ENCODE results near the gene TIA1. TPM values are rescaled to one million over a fixed set of nuclear protein-coding genes. Genes with fewer than 3 reads are reported as not detected.

The TIA1 gene, protein sequence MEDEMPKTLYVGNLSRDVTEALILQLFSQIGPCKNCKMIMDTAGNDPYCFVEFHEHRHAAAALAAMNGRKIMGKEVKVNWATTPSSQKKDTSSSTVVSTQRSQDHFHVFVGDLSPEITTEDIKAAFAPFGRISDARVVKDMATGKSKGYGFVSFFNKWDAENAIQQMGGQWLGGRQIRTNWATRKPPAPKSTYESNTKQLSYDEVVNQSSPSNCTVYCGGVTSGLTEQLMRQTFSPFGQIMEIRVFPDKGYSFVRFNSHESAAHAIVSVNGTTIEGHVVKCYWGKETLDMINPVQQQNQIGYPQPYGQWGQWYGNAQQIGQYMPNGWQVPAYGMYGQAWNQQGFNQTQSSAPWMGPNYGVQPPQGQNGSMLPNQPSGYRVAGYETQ
- 90.9 and 98.4 TPM in 2 replicates for total RNA-seq

DNA sequence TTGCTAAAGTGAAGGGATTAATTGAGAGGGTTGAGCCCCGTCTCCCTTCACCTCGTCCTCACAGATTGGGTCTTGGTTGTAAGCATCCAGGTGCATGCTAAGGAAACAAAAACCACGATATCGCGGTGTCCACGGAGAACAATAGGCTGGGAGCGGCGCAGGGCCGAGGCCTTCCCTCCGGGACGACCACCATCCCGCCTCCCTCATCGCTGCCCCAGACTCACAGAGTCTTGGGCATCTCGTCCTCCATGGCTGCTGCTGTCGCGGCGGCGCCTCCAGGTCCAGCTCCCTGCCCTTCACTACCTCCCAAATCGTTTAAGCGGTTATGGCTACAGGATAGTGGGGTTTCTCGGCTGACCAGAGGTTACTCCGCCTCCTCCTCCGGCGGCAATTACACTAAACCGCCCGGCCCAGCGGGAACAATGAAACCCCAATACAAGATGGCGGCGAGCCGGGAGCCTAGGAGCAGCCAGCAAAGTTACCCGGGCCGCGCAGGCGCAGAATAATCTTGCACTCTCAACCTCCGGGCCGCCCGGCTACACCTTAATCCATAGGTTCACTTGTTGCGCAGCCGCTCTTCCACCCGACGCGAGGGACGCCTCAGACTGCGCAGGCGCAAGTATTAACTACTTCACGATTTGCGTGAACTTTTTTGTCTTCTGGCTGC is at the start of gene TIA1:
TSS of gene TIA1 (minus strand) at position 448 of the 667 bp plus-strand sequence. CDS start at position 250, 198 bp downstream.

DNA sequence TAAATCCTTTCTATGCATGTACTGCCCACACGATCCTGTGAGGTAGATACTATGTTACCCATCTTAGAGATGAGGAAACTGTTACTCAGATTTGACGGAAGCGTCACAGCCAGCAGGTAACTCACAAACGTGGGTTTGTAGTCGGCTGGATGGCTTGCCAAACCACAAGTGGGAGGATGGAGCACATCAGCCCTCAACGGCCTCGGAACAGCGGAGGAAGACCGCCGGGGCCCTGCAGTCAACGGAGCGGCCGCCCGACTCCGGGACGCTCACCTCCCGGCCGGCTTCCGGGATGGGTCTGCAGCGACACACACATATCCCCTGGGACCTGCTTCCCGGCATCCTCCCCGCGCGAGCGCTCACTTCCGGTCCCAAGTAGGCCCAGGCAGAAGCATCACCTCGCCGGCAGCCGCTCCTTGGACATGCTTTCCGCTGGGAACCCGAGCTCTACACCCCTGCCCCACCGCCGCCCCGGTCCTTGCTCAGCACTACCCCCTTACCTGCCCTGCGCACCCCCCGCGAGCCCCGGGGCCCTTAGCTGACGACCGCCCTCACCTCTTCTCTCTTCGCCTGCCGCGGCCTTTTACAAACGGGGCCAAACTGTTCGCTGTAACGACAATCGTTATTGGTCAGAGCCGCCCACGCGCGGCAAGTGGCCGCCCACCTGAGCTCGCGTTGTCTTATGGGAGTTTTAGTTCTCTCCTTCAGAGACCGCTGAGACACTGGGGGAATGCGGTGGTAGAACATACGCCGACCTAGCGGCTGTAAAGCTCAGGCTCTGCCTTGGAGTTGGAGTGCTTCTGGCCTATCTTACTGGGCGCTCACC is 57.8 kb downstream of the TIA1 start, which contains the start of gene C2orf42:
TSS of gene C2orf42 (minus strand) at position 602 of the 826 bp plus-strand sequence. CDS start 9,034 bp downstream, outside the sequence.

Small RNA genes lying within 50 kb of the gene (small RNA-seq; reads per million reads assigned to genes)
- gene AC016700.2 (not detected), gene MIR1285-2 (not detected)

Other genes with a start within 250 kb of the TIA1 start
- 48.6 and 61.2 TPM in 2 replicates for gene PCBP1, start 161.2 kb downstream of the TIA1 start, total RNA-seq
- 22.2 and 25.9 TPM in 2 replicates for gene C2orf42, start 57.6 kb downstream of the TIA1 start, total RNA-seq
- gene PCYOX1, start 9.5 kb upstream of the TIA1 start, total RNA-seq, result 110 and 129 TPM in 2 replicates
- 135 and 166 TPM in 2 replicates for gene SNRPG, start 45.1 kb upstream of the TIA1 start, total RNA-seq
- gene FAM136A, start 53.4 kb upstream of the TIA1 start, total RNA-seq, result 25.1 and 25.3 TPM in 2 replicates

Measured in articular chondrocyte of knee joint (primary cell).